Thyroid gland (tissue), 4 donors: ENCODE measurements around the gene LRRC56. TPM values are rescaled to one million over a fixed set of nuclear protein-coding genes. Genes with fewer than 3 reads are reported as not detected.

Experiments used
- DNase-seq, 2 donors: peaks; one replicate each; pipeline ENCODE4 v3.0.0-alpha.2; 2019
- H3K27ac ChIP-seq, 3 donors: fragments of 200-600 bp; sonication (generic); 1 replicate in 2 of 3; 2 replicates in 1 of 3; pipeline ENCODE4 v1.5.1; 2016 to 2019; ENCODE audit warnings: mild to moderate bottlenecking in 1 of 3, moderate library complexity in 1 of 3
- H3K27me3 ChIP-seq: fragments of 200-600 bp; sonication (generic); one replicate; pipeline ENCODE4 v1.5.1; 2019
- H3K36me3 ChIP-seq, 2 donors: fragments of 200-600 bp; sonication (generic); one replicate each; pipeline ENCODE4 v1.5.1; 2016 to 2019
- H3K4me1 ChIP-seq, 2 donors: fragments of 200-600 bp; sonication (generic); one replicate each; pipeline ENCODE4 v1.5.1; 2017 to 2019
- H3K4me3 ChIP-seq, 3 donors: fragments of 200-600 bp; sonication (generic); replicated peaks in 1 of 3; 1 replicate in 2 of 3; 2 replicates in 1 of 3; pipeline ENCODE4 v1.5.1; 2016; ENCODE audit warnings: mild to moderate bottlenecking in 1 of 3
- H3K9me3 ChIP-seq: fragments of 200-600 bp; sonication (generic); one replicate; pipeline ENCODE4 v1.5.1; 2017
- POLR2A ChIP-seq, 2 donors: fragments of 450-650 bp; IDR thresholded peaks; one replicate each; pipeline ENCODE4 v1.6.1; 2017; ENCODE audit warnings: antibody characterized with exemption in 2 of 2, mild to moderate bottlenecking in 2 of 2, moderate library complexity in 1 of 2
- WGBS, 2 donors: methylation state at CpG; one replicate each; pipeline ENCODE4 v1.1.5; 2017; 5-methylcytosine and 5-hydroxymethylcytosine counted together
- intact Hi-C: fragments of 100-400 bp; cut with DNase I; formaldehyde crosslinking; loops from one replicate; pipeline ENCODE4 v1.15.1; 2023
- total RNA-seq, 4 donors: library from RNA; depleted of rRNA; stranded (reverse); fragments of >200 nt; gene quantifications; one replicate each; pipeline ENCODE4 v1.2.3, GENCODE V29; 2016
- TF ChIP-seq, protein P1 (sequence below), 6 experiments: fragments of 200-600 bp in 3 of 6; fragments of 450-650 bp in 3 of 6; sonication (generic) in 3 of 6; IDR thresholded peaks; one replicate each; pipeline ENCODE4 v1.5.1; 2016 to 2019; ENCODE audit warnings: antibody characterized with exemption in 6 of 6, mild to moderate bottlenecking in 2 of 6, inconsistent platforms in 1 of 6, moderate library complexity in 1 of 6

Gene LRRC56, protein sequence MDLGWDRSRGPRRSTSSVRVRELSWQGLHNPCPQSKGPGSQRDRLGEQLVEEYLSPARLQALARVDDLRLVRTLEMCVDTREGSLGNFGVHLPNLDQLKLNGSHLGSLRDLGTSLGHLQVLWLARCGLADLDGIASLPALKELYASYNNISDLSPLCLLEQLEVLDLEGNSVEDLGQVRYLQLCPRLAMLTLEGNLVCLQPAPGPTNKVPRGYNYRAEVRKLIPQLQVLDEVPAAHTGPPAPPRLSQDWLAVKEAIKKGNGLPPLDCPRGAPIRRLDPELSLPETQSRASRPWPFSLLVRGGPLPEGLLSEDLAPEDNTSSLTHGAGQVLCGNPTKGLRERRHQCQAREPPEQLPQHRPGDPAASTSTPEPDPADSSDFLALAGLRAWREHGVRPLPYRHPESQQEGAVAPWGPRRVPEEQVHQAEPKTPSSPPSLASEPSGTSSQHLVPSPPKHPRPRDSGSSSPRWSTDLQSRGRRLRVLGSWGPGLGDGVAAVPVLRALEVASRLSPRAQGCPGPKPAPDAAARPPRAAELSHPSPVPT
- total RNA-seq: 1 to 10 TPM; 1.7 to 2.6 (median 2.3) TPM

DNA sequence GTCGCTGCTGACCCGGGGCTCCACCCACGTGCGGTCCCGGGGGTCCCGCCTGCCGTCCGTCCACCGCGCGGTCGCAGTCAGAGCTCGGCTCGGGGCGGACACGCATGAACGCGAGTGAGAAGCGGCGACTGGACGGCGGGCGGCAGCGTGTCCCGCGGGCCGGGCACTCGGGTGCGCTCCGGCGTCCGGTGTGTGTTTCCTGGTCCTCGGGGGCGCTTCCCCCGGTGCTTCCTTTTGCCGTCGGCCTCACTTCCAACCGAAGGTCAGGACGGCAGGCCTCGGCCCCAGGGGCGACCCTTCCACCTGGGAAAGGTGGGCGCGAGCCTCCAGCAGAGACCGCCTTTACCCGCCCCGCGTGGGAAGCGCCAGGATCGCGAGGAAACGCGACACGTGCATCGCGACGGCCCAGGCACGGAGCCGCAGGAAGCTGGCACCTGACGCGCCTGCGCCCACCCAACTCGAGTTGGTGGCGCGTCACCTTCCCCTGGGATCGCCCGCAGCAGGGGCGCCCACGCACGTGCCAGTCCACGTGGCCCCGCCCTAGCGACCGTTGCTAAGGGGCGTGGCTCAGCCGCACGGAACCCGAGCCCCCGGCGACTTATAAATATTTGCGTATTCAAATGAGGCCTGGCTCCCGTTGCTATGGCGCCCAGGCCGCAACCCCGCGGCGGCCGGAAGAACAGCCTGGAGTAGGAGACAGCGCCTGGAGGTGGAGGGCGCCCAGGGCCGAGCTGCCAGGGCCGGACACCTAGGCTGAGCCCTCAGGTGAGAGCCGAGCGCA lies at the start of gene LRRC56:
Gene LRRC56, plus strand, starts transcription at position 687 of the 781 bp plus-strand sequence. CDS start 3,158 bp downstream, outside the sequence.
- H3K27me3 ChIP-seq: no peaks in the 10 kb centered on the region
- 1 to 3% methylated on average over 21 to 31 of the region's 93 CpGs for WGBS, 2 donors
- H3K27ac ChIP-seq: peak within 1 kb of the TSS in 2 of 3 donors; percentile 30 to 56
- intact Hi-C loops: no loop called here
- TF ChIP-seq, protein P1, sequence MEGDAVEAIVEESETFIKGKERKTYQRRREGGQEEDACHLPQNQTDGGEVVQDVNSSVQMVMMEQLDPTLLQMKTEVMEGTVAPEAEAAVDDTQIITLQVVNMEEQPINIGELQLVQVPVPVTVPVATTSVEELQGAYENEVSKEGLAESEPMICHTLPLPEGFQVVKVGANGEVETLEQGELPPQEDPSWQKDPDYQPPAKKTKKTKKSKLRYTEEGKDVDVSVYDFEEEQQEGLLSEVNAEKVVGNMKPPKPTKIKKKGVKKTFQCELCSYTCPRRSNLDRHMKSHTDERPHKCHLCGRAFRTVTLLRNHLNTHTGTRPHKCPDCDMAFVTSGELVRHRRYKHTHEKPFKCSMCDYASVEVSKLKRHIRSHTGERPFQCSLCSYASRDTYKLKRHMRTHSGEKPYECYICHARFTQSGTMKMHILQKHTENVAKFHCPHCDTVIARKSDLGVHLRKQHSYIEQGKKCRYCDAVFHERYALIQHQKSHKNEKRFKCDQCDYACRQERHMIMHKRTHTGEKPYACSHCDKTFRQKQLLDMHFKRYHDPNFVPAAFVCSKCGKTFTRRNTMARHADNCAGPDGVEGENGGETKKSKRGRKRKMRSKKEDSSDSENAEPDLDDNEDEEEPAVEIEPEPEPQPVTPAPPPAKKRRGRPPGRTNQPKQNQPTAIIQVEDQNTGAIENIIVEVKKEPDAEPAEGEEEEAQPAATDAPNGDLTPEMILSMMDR (IDR thresholded peaks at IDR 0.05): no peak
- TF ChIP-seq POLR2A (IDR thresholded peaks at IDR 0.05): peak in 1 of 2 donors; percentile 30
- peak within 1 kb of the TSS in 2 of 3 donors; percentile 14 to 39 for H3K4me3 ChIP-seq
- peaks cover 18 to 37% of the 10 kb centered on the region in 2 donors for H3K4me1 ChIP-seq
- H3K36me3 ChIP-seq: peaks cover 13% of the 10 kb centered on the region in 2 donors
- DNase-seq: peak; percentile 86 to 91
- H3K9me3 ChIP-seq: no peaks in the 10 kb centered on the region

- Histone ChIP-seq H3K27me3 (no peaks in the 10 kb centered on the region), H3K27ac (no peak overlapping the region), H3K9me3 (no peaks in the 10 kb centered on the region), H3K36me3 (peaks cover 4 to 10% of the 10 kb centered on the region in 2 donors), H3K4me1 (peaks cover 0 to 2% of the 10 kb centered on the region in 2 donors), H3K4me3 (no peak overlapping the region)
- no peak for DNase-seq
- WGBS, 2 donors: 100% methylated on average over 1 of the region's 22 CpGs; no CpG with 5 or more reads in 1 of the 2 donors
- intact Hi-C loops: no loop called here
- no peak for TF ChIP-seq POLR2A (IDR thresholded peaks at IDR 0.05)
- TF ChIP-seq, protein P1 (IDR thresholded peaks at IDR 0.05): no peak
These were observed 49.7 kb upstream of the LRRC56 start for GRCh38 chr11:487571-488021.

DNA sequence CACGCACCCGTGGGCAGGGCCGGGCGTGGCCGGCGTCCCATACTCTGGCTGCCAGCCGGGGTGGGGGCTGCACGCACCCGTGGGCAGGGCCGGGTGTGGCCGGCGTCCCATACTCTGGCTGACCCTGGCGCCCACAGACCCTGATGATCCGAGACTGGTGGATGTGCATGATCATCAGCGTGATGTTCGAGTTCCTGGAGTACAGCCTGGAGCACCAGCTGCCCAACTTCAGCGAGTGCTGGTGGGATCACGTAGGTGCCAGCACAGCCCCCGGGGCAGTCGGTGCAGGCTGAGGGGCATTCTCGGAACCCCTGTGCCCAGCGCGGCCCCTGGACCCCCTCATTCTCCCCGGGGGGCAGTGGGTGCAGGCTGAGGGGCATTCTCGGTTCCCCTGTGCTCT lies 49.3 kb upstream of the LRRC56 start:
- 93 to 98% methylated on average over 8 to 13 of the region's 25 CpGs for WGBS, 2 donors

GRCh38 chr11:488579-488978 lies 48.7 kb upstream of the LRRC56 start:
- no peaks in the 10 kb centered on the region for H3K27me3 ChIP-seq
- H3K36me3 ChIP-seq: peaks cover 5 to 12% of the 10 kb centered on the region in 2 donors
- intact Hi-C loops: no loop called here
- no peak overlapping the region for H3K27ac ChIP-seq
- no peak for TF ChIP-seq POLR2A (IDR thresholded peaks at IDR 0.05)
- TF ChIP-seq, protein P1 (IDR thresholded peaks at IDR 0.05): no peak
- H3K4me1 ChIP-seq: peaks cover 0 to 3% of the 10 kb centered on the region in 2 donors
- H3K9me3 ChIP-seq: no peaks in the 10 kb centered on the region
- WGBS, 2 donors: 94% methylated on average over 17 of the region's 19 CpGs
- H3K4me3 ChIP-seq: no peak overlapping the region
- no peak for DNase-seq

More for the DNA sequence above, 49.3 kb upstream of the LRRC56 start:
- peaks cover 0 to 3% of the 10 kb centered on the region in 2 donors for H3K4me1 ChIP-seq
- H3K27ac ChIP-seq: no peak overlapping the region
- no peak overlapping the region for H3K4me3 ChIP-seq
- no peak for DNase-seq
- H3K36me3 ChIP-seq: peaks cover 4 to 10% of the 10 kb centered on the region in 2 donors
- intact Hi-C loops: no loop called here
- H3K27me3 ChIP-seq: no peaks in the 10 kb centered on the region
- no peak for TF ChIP-seq POLR2A (IDR thresholded peaks at IDR 0.05)
- TF ChIP-seq, protein P1 (IDR thresholded peaks at IDR 0.05): no peak
- no peaks in the 10 kb centered on the region for H3K9me3 ChIP-seq
